Measurements from ENCODE around the gene VHLL. TPM values are rescaled to one million over a fixed set of nuclear protein-coding genes. Genes with fewer than 3 reads are reported as not detected.

The VHLL gene
- total and polyA plus RNA-seq, 7 donors: not detected

DNA sequence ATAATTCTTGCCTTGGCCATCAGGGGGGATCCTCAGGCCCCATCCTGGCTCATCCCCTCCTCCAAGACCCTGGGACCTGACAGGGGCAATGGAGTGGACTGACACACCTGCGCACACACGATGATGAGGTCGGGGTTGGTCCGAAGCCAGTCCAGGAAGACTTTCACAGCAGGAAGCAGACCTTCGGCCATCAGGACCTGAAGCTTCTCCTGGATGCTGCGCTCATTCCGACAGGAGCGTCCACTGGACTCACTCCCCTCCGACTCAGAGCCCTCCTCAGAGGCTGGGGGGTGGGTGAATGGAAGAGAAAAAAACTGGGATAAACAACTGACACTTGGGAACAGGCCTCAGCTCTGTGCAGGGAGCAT lies 35.8 kb downstream of the VHLL start:
- Histone ChIP-seq H3K4me3 (no peak overlapping the region), H3K27me3 (ENCODE audit: insufficient read depth in 3 of 3, low read length in 2 of 3) (no peaks in the 10 kb centered on the region), H3K9me3 (no peaks in the 10 kb centered on the region), H3K36me3 (ENCODE audit: insufficient read depth in 1 of 2, low read depth in 1 of 2) (peaks cover 27 to 98% of the 10 kb centered on the region in 2 donors), H3K27ac (no peak overlapping the region), H3K4me1 (no peaks in the 10 kb centered on the region)
- ATAC-seq (no peak), DNase-seq (peak in 1 of 2 donors; percentile 15)
- WGBS, 3 donors: 82 to 87% (median 86%) methylated on average over 9 of the region's 9 CpGs
- intact Hi-C loops (cut with DNase I): no loop called here
- TF ChIP-seq, protein P1, sequence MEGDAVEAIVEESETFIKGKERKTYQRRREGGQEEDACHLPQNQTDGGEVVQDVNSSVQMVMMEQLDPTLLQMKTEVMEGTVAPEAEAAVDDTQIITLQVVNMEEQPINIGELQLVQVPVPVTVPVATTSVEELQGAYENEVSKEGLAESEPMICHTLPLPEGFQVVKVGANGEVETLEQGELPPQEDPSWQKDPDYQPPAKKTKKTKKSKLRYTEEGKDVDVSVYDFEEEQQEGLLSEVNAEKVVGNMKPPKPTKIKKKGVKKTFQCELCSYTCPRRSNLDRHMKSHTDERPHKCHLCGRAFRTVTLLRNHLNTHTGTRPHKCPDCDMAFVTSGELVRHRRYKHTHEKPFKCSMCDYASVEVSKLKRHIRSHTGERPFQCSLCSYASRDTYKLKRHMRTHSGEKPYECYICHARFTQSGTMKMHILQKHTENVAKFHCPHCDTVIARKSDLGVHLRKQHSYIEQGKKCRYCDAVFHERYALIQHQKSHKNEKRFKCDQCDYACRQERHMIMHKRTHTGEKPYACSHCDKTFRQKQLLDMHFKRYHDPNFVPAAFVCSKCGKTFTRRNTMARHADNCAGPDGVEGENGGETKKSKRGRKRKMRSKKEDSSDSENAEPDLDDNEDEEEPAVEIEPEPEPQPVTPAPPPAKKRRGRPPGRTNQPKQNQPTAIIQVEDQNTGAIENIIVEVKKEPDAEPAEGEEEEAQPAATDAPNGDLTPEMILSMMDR (IDR thresholded peaks at IDR 0.05): no peak

DNA sequence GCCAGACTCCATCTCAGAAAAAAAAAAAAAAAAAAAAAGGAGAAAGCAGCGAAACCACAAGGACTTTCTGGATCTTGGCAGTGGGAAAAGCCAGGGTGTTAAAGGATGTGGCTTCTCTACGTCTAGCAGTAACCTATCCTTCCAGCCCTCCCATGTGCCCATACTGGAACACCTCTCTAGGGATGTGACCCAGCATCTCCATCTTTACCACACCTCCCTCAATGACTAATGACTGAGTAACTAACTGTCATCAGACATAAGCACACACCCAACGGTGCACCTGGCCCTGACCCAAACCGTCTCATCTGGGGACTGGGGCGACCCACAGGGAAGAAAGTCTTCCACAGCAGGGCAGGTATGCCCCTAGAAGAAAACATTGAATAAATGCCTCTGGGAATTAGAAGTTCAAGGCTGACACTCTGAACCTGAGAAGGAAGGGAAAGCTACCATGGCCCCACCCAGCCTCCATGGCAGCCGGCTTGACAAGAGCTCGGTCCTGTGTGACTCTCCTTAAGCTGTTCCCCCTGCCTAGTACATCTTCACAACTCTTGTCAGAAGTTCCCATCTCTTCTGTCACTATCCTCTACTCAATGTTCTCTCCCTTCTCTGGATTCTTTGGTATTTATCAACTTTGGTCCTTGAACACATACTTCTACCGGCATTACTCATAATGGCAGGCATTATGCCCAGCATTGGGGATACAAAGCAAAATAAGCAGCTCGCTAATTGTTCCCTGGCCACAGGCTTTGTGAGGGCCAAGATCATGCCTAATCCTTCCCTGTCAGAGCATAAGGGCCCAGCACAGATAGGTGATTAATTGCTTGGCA lies 36.4 kb downstream of the VHLL start:
- Histone ChIP-seq H3K4me3 (no peak overlapping the region), H3K27me3 (ENCODE audit: insufficient read depth in 3 of 3, low read length in 2 of 3) (no peaks in the 10 kb centered on the region), H3K4me1 (no peaks in the 10 kb centered on the region), H3K9me3 (no peaks in the 10 kb centered on the region), H3K27ac (no peak overlapping the region), H3K36me3 (ENCODE audit: insufficient read depth in 1 of 2, low read depth in 1 of 2) (peaks cover 25 to 98% of the 10 kb centered on the region in 2 donors)
- WGBS, 3 donors: 82 to 87% (median 83%) methylated on average over 9 of the region's 9 CpGs
- ATAC-seq: peak; percentile 36 to 64 (median 44)
- TF ChIP-seq, protein P1 (IDR thresholded peaks at IDR 0.05): no peak
- DNase-seq: no peak
- intact Hi-C loops (cut with DNase I): no loop called here

DNA sequence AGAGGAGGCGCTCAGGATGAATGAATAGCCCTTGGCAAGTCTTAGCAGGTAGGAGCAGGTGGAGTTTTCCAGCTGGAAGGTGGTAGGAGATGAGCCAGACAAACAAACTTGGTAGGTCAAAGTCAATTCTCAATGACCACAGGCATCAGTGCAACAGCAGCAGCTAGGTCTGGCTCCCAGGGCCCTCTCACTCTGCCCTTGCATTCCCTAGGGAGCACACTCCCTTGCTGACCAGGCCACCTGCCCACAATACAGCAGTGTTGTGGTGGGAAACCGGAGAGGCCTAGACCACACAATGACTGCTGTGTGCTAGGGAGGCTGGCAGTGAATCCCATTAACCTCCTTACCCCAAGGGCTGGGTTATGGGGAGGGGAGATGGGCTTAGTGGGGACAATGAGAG lies 38.2 kb downstream of the VHLL start:
- intact Hi-C loops (cut with DNase I): no loop called here
- peaks cover 16 to 98% of the 10 kb centered on the region in 2 donors for H3K36me3 ChIP-seq (ENCODE audit: insufficient read depth in 1 of 2, low read depth in 1 of 2)
- TF ChIP-seq, protein P1 (IDR thresholded peaks at IDR 0.05): no peak
- H3K27ac ChIP-seq: no peak overlapping the region
- no peak overlapping the region for H3K4me3 ChIP-seq
- no peaks in the 10 kb centered on the region for H3K9me3 ChIP-seq
- ATAC-seq: no peak
- no peaks in the 10 kb centered on the region for H3K4me1 ChIP-seq
- 77 to 97% (median 86%) methylated on average over 2 of the region's 2 CpGs for WGBS, 3 donors
- no peaks in the 10 kb centered on the region for H3K27me3 ChIP-seq (ENCODE audit: insufficient read depth in 3 of 3, low read length in 2 of 3)
- no peak for DNase-seq

DNA sequence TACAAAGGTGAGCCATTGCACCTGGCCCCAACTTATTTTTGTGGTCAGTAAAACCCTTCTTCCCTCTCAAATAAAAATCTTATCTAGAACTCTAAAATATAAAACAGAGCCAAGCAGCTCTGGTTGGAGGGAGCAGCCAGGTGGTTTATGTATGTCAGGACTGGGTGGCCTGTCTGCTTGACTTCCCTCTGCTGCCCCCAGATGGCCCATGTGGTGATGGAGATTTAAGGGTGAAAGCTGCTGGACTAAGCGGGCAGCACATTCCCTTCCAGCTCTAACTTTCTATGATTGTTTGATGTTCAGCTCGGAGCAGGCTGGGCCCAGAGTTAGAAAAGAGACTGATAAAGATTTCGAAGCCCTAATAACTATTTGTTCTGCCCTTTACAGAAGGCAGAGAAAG lies 39.3 kb downstream of the VHLL start:
- no peaks in the 10 kb centered on the region for H3K27me3 ChIP-seq (ENCODE audit: insufficient read depth in 3 of 3, low read length in 2 of 3)
- peaks cover 16 to 99% of the 10 kb centered on the region in 2 donors for H3K36me3 ChIP-seq (ENCODE audit: insufficient read depth in 1 of 2, low read depth in 1 of 2)
- DNase-seq (no peak), ATAC-seq (no peak)
- TF ChIP-seq, protein P1 (IDR thresholded peaks at IDR 0.05): no peak
- H3K4me3 ChIP-seq: no peak overlapping the region
- intact Hi-C loops (cut with DNase I): no loop called here
- no peaks in the 10 kb centered on the region for H3K4me1 ChIP-seq
- H3K27ac ChIP-seq: no peak overlapping the region
- H3K9me3 ChIP-seq: no peaks in the 10 kb centered on the region
- 71 to 76% (median 72%) methylated on average over 3 of the region's 3 CpGs for WGBS, 3 donors

All from psoas muscle (tissue), 8 donors.